ENCODE results near the gene SORCS1.

The SORCS1 gene

DNA sequence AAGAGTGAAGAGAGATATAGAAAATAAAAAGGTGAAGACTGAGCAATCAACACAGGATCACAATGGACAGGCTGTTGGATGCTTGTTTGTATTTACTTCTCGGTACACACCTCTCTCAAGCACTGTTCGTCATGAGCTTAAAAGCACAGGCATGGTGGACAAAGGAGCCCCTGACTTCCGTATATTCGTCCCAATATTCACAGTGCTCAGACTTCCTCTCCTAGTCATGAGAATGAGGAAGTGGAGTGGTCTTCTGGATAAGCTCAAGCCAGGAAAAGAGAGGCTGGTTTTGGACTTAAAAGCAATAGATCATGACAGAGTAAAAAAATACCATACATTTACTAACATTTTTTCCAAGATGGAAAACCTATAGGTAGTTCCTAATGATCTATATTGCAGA is 172.5 kb downstream of the SORCS1 start:
- no peak for DNase-seq (ENCODE audit: low spot score)

DNA sequence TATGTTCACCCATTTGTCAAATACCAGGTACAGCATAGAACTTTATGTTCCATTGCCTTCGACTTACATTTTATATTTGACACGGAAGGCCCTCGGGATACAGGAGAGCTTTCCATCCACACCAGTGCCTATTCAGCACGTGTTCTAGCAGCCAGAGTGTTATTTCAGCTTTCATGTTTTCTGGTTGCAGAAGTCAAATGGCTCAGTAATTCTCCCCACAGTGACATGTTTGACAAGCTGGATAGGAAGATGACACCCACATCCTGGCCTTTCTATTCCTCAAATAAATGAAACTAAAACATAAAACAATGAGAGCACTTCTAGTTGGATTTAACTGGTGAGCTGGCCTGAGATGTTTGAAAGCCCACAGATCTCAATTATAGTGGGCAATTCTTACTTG is 173.4 kb downstream of the SORCS1 start:
- no peak for DNase-seq (ENCODE audit: low spot score)

DNA sequence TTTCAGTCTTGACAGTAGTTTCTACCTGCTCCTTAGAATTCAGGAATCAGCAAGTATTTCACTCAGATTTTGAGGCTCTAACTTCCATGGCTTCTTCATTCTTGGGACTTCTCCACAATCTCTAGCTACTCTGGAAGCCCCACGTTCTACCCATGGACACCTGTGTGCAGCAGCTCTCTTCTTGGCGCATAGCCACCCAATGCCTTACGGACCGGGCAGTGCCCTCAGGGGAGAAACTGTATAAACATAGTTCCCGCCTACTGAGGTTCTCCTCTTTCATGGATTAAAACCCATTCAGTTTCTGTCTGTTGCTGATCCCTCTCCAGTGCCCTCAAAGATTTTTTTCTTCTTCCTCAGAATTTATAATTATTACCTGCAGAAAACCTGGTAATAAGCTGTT is 177.1 kb downstream of the SORCS1 start:
- DNase-seq (ENCODE audit: low spot score) = no peak

DNA sequence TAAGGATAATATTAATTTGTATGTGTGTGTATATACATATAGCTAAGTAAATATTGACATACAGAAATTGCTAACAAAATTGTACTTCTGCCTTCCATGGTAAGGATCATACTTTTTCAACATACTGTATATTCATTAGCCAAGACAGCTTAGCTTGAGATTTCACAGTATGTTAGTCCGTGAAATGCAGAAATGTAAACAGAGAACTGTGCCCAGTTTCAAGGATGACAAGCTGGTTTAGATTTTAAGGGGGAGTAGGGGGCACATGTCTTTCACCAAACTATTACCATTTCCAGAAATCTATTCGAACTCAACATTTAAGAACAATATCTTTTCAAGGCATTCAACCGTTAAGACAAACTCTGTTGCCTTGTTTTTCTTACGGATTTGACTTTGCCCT is 182.2 kb downstream of the SORCS1 start:
- DNase-seq (ENCODE audit: low spot score) = no peak

DNA sequence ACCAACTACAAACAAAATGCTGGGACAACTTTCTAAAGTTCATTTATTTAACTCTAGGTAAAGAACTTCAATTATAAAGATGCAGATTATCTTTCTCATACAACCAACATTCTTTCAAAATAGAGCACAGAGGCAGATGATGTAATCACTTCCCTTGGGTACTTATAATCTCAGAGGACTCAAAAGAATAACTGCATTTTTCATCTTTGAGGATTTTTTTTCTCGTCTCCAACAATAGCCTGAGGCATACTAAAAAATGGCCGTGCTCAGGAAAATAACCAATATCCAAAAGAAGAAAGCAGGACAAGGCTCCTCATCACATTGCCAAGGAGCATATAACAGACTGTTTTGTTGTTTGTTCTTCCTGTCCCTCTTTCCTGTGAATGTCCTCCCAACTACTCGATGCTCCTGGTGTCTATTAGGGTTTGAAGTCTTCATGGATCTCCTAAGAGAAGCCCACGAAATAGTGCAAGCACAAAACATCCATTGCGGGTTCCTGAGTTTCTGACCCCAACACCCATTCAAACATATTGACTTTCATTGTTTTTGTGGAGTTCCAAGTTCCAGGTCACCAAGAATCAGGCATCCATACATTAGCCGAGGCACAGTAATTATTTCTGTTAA is 182.9 kb downstream of the SORCS1 start:
- DNase-seq (ENCODE audit: low spot score) = no peak

DNA sequence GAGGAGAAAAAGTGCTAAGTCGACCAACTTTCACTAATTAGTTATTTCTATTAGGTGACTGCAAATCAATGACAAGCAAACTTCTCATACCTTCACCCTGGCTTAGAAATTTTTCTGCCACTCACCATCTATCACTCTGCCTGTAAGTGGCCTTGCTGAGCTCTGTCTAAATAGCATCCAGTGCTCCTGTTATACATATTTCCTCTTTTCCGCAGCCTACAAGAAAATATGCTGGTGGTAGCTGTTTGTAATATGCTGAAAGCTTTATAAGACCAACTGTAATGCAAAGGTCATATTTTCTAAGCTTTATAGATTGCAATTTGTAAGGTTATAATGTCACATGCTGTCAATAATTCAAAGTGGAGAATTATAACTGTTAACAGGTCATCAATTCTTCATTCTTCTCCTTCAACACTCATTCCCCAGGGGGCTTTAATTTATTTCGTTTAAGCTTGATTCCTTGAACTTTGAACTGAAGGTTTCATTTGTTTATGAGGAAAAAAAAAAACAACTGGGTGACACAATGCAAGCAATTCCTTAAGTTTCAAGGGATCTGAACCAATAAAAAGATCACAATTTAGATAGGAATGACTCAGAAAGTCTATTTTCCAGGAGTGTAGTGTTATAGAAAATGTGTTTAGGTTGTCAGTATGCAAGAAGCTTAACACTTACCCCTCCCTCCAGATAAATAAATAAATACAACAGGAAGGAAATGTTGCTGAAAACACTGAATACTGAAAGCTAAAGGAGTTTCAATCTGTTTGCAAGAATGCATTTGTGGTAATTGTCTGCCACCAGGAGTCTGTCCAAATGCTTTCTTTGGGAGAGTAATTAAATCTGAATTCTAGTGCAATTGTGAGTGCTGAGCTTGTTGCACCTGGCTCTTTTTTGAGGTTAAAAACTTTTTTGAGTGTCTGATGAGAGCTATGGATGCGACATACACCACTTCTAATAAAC is 183.7 kb downstream of the SORCS1 start:
- DNase-seq (ENCODE audit: low spot score) = no peak

DNA sequence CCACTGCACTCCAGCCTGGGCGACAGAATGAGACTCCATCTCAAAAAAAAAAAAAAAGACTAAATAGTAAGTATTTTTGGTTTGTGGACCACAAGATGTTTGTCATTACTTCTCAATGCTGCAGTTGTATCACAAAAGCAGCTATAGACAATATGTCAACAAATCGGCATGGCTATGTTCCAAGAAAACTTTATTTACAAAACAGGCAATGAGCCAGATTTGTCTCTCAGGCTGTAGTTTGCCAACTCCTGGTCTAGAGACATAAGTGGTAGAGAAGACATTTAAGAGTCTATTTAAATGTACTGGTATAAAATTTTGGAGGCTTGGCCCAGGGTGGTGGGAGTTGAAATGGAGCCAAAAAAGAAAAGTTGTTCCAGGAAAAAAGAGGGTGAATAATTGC is 185.8 kb downstream of the SORCS1 start:
- no peak for DNase-seq (ENCODE audit: low spot score)

DNA sequence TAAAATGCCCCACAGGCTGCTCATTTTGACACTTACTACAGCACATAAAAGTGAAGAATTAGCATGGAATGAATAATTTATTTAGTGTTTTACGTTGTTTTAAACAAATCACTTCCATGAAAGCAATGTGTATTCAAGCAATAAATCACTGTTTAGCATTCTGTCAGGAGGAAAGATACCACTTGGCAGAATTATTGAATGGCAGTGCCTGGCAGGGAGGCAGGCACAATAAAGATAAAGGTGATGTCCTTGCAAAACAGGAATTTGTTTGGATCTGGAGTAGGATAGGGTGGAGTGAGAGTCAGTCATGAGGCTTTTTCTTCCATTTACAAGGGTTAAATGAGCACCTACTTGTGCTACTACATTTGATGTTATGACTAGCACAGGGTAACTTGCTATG is 190.8 kb downstream of the SORCS1 start:
- DNase-seq (ENCODE audit: low spot score) = no peak

DNA sequence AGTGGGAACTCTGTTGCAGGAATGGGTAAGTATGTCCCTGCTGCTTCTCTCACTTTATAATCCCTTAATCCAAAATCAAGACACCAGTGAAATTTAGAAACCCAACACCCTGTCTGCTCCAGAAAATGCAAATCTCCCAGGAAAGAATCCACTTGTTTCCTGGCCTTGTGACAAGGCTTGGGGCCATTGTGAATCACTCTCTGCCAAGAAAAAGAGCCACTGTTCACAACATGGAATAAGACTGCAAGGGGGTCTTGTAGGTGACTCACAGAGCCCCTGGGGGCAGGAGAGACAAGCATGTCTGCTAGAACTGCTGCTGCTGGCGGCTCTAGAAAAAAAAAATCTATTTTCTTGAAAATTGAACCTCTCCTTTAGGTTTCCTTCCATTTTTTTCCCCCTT is 191.2 kb downstream of the SORCS1 start:
- DNase-seq (ENCODE audit: low spot score) = no peak

DNA sequence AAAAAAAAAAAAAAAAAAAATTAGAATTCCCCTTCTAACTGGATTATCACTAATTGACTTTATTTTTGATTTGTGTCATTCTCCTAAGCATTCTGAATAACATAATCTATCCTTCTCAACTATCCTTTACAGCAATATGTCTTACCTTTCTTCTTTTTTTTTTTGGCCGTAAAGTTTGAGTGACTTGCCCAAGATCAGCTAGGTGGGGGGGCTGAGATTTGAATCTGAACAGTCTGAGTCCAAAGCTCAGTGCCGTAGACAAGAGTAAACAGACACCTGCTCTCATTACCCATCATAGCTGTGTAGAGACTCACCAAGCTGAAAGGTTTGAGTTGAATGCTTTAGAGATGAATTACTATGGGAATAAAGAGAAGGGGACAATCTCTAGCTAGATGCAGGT is 192.1 kb downstream of the SORCS1 start:
- no peak for DNase-seq (ENCODE audit: low spot score)

DNA sequence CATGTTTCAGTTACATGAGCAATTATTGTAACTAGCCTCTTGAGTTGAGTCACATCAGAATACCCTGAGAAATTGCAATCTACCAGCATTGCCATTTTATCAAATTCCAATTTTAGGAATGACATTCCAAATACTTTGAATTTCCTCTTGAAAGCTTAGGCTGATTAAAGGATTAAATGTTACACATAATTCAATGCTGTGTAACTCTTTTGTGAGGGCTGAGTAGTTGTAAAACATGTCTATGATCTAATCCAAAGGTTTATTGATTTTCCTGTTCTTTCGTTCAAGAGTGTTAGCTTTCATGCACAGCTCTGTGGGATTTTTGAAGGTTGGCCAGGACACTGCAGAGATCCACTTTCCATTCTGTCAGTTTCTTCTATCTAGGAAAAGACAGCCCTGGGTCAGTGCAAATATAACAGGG is 193.1 kb downstream of the SORCS1 start:
- no peak for DNase-seq (ENCODE audit: low spot score)

DNA sequence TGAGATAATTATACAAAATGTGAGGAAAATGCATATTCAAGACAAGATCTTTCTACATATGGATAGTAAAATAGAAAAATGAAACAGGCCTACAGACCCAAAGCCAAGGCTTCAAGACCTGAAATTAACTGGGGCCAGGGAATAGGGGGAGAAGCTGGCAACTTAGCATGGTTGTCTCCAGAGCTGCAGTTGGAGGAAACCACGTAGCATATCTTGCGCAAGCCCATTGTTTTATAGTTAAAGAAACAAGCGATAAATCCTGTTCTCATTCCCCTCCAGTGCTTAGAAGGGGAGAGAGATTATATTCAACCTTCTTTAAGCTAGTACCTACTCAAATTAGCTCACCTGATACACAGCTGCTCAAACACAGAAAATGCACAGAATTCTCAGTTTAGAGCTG is 197.1 kb downstream of the SORCS1 start:
- DNase-seq (ENCODE audit: low spot score) = no peak

DNA sequence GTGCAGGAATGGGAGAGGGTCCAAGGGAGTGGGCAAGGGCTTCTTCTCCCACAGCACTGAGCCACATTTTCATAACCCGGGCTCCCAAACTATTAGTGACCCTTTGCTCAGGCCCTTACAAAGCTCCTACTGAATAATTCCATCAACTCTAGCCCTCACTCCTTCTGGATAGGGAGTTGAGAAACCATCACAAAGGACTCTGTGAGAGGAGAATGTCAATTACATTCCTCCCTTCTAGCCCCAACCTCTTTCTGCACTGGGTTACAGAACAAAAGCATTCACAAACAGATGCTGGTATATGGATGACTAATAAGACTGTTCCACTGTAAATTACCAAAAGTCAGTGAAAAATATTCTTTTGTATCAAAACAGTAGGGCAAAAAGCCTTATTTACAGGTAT is 203.7 kb downstream of the SORCS1 start:
- DNase-seq (ENCODE audit: low spot score) = no peak

DNA sequence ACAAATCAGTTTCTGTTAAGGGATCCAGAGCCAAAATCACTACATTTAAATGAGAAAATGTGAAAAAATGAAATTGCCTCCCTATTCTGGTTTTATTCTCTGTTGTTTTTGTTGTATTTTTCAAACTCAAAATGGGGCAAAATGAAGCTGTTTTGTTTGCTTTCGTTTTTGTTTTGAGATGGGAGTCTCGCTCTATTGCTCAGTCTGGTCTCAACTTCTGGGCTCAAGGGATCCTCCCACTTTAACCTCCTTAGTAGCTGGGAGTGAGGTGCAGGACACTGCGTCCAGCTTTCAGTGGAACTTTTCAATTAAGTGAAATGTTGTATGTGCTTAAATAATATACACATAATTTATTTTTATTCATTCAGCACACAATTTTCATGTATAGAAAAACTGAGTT is 205.0 kb downstream of the SORCS1 start:
- DNase-seq (ENCODE audit: low spot score) = no peak

DNA sequence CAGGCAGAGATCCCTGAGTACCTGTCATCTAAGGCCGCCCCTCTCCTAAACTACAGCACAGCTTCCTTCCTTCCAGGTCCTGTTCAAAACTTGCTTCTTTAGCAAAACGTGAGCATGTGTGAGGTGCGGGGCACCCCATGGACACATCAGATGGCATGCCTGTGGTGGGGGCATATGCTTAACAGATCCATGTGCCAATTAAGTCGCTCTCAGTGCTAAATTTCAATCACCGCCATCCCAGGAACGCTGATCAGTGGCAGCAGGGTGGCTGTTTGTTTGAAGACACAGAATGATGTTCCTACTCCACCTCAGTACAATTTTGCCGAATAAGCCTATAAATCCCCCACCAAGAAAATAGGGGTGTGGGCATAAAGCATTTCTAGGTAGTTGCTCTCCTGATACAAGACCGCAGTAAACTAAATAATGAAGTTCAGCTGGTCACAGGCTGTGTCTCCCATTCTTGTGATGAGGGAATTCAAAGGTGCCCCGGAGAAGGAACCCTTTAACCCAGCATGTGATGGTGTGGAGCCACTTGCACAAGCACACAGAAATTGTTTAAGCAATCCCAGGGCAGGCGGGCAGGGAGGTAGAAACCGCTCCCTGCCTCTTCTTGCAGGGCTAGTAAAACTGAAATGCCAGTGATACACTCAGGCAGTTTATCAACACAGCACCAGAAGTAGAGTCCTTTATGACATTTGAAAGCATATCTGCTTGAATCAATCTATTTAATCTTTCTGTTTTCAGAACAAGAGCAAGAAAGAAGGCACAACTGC is 205.7 kb downstream of the SORCS1 start:
- DNase-seq (ENCODE audit: low spot score) = no peak

DNA sequence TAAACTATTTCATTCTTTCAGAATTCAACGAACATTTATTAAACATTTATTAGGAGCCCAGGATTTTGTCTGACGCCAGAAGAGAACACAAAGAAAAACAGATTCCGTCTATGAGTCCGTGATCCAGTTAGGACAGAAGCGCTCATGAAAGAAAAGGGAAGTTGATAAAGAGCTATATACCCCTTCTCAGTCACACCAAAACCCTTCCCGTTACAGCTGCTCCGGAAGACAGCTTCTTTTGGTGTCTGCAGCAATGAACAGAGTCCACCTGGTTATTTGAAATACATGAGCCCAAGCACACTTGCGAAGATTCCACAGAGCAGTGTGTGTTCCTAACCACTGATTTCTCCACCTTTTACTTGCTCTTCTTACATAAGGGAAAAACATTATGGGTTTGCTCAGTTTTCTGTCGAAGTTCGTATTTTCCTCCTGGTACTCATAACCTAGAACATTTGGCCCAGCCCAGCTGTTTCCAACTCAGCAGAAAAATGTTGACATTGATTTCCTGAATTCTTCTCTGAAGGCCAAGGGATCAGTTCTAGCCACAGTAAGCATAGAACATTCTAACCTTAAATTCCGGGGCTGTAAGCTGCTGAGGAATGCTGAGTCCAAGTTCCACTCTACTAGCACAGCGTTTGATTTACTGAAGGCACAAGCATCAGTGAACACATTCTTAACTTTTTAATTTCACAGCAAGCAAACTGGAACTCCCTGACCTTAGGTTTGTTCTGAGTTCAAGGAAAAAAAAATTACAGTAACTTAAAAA is 206.5 kb downstream of the SORCS1 start:
- peak; percentile 32 for DNase-seq (ENCODE audit: low spot score)

DNA sequence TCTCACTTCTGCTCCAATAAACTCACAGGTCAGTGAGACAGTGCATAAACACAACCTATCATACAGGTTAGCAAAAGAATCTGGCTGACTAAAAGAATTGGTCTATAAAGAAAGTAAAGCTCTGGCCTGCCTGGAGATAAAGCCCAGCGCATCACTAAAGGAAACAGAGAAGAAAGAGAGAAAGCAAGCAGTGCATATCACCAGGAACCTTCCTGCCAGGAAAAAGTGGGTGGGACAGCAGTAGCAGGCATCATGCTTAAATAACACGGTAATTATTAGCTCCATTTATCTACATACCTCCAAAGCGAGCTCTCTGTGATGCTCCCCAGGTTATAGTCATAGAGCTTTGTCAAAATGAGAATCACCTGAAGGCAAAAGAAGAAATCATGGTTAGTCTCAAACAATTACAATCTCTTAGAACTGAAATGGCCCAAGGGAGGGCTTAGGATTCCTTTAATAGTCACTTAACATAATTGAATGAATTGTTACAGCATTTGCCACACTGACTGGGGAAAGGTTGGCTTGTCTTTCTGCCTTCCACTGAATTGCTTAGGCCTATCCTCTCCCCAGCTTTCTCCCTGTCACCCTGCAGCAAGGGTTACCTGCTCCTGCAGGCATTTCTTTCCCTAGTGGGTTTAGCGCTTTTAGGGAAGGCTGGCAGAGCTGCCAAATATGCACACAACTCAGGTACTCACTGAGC is 208.1 kb downstream of the SORCS1 start:
- DNase-seq (ENCODE audit: low spot score) = no peak

DNA sequence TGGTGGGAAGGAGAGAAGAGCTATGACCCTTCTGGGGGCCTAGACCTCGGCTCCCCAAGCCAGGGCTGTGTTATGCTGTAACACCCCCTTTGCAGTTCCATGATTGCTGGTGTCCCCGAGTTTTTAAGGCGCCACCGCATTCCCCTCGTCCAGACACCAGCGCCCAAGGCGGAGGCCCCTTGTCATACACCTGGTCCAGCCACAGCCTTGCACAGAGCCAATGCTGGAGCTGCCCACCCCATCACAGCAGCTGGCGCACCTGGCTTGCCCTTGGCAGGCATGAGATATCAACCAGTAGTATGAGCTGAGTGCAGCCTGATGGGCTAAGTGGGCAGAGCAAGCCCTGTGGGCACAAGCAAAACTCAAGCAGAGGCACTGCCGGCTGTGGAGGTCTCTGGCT is 209.4 kb downstream of the SORCS1 start:
- no peak for DNase-seq (ENCODE audit: low spot score)

DNA sequence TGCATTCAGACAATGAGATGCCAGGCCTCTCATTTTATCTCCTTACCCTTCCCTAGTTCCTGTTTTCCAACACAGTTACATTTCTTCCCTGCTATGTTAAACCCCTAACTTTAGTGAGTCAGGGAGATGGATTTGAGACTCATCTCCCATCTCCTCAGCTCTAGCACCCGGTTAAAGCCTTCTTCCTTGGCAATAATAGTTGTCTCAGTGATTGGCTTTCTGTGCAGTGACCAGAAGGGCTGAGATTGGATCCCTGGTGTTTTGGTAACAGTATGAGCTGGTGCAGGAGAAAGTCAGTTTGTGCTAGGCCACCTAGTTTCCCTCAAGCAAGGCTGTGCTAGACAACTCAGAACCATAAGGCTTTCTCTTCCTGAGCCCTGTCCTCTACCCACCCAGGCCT is 212.5 kb downstream of the SORCS1 start:
- no peak for DNase-seq (ENCODE audit: low spot score)

DNA sequence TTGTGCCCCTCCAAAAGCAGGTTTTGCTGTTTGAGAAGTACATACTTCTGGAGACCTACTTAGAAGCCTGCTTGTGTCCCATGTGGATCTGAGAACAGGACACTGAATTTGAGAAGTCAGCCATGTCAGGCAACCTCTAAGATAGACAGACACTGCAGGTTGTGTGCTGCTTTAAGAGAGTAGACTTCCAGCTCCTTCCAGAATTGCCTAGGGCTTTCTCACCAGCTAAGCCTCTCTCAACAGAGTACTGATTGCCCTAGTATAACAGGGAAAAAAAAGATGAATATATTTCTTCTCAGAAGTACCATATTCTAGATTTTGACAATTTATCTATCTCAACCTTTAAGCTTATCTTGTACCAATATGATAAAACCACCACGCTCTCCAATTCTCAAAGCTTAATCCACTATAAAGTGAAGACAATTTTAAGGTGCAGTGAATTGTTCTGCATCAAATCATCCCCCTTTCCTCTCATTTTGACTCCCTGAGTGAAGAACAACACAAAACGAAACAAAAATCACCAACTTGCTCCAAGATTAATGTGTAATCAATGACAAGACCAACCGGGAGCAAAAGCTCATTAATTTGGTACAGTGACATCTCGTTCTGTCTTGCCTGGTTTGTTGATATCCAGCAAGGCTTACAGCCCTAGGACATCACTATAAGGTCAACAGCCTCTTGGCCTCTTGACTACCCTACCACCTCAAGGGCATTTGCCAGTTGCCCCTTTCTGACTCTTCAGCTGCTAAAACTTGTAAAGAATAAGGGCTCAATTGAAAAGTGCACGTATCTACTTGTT is 214.6 kb downstream of the SORCS1 start:
- DNase-seq (ENCODE audit: low spot score) = no peak

DNA sequence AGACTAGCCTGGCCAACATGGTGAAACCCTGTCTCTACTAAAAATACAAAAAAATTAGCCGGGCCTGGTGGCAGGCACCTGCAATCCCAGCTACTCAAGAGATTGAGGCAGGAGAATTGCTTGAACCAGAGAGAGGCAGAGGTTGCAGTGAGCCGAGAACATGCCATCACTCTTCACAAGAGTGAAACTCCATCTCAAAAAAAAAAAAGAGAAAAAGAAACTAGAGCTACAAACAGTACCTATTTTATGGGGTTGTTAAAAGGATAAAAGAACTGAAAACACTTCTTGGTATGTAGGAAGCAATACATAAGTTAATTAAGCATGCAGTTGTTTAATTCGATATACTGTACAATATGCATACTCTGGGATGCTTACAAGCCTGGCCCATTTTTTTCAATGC is 216.9 kb downstream of the SORCS1 start:
- no peak for DNase-seq (ENCODE audit: low spot score)
